PFSK-1 (cell line): ENCODE data around the gene TTLL11.

Experiments
- POLR2AphosphoS5 ChIP-seq: IDR thresholded peaks from 2 replicates; pipeline ENCODE4 v1.6.1; 2012; ENCODE audit warnings: low read depth, mild to moderate bottlenecking, control low read depth, low read length, moderate library complexity
- SIN3A ChIP-seq: IDR thresholded peaks from 2 replicates; pipeline ENCODE4 v1.6.1; 2012; ENCODE audit warnings: mild to moderate bottlenecking, low read length, moderate library complexity, borderline replicate concordance; ENCODE audit not compliant: insufficient read depth

DNA sequence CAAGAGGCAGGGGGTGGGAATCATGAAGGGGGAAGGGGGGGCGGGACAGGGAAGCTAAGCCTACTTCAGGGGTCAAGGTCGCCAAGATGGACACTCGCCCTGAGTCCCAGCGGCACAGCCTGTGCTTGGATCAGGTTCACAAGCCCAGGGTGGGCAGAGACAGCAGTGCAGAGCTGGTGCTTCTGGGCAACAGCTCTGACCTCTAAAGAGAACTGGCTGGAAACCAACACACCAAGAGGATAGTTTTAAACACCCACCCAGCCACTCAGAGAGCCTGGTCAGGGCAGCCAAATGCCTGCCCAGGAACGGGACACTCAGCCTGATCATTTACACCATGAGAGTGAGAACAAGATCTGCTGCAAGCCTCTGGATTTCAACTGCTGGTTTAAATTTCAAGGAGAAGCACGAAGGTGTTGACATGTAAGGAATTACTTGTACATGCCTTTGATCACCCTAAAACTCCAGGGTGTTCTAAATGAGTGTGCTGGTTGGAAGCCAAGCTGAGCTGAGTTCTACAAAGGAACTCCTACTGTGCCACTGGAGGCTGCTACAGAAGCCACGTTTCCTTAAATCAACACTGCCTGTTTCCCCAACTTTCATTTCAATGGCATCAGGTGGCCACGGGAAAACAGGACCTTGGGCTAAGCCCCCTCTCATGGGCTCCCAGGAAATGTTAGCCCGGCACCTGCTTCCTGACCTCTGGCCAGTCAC lies 91.5 kb downstream of the TTLL11 start:
- TF ChIP-seq SIN3A (no peak), POLR2AphosphoS5 (no peak)
